Prostate gland (tissue), 2 donors: Measurements from ENCODE around the gene SMARCA4.

Experiments
- CTCF ChIP-seq, 4 experiments: fragments of 200-600 bp in 2 of 4; fragments of 450-650 bp in 2 of 4; sonication (generic) in 2 of 4; IDR thresholded peaks; 1 replicate in 3 of 4; 2 replicates in 1 of 4; pipeline ENCODE4 v1.5.1; 2016 to 2019; ENCODE audit warnings: antibody characterized with exemption in 4 of 4, mild to moderate bottlenecking in 2 of 4, moderate library complexity in 2 of 4
- POLR2A ChIP-seq: fragments of 450-650 bp; IDR thresholded peaks from one replicate; pipeline ENCODE4 v1.6.1; 2016; ENCODE audit warnings: antibody characterized with exemption, mild to moderate bottlenecking
- POLR2AphosphoS5 ChIP-seq: sonication (generic); formaldehyde crosslinking; IDR thresholded peaks from one replicate; pipeline ENCODE4 v1.6.1; 2017; ENCODE audit warnings: antibody characterized with exemption

GRCh38 chr19:11100049-11100448 is 139.2 kb downstream of the SMARCA4 start:
- TF ChIP-seq CTCF (IDR thresholded peaks at IDR 0.05) (no peak), POLR2AphosphoS5 (no peak), POLR2A (no peak)
